Glomerular visceral epithelial cell (primary cell): ENCODE measurements around the gene WIF1.

Source experiments
- DNase-seq: peaks from one replicate; pipeline ENCODE4 v3.0.0-alpha.2; 2016; ENCODE audit errors: extremely low spot score

The WIF1 gene

GRCh38 chr12:65121956-65122469 lies 908 bp upstream of the WIF1 start:
- no peak for DNase-seq

GRCh38 chr12:65119063-65119462 lies 2.0 kb downstream of the WIF1 start:
- DNase-seq: no peak

GRCh38 chr12:65113621-65114035 lies 7.5 kb downstream of the WIF1 start:
- DNase-seq: no peak

- peak; percentile 3 for DNase-seq
Measured at GRCh38 chr12:65106948-65107347, 14.2 kb downstream of the WIF1 start.

GRCh38 chr12:65100140-65100539 lies 21.0 kb downstream of the WIF1 start:
- DNase-seq: no peak

- DNase-seq: no peak
Measured at GRCh38 chr12:65099182-65099581, 21.9 kb downstream of the WIF1 start.

GRCh38 chr12:65098364-65098763 lies 22.7 kb downstream of the WIF1 start:
- no peak for DNase-seq

- no peak for DNase-seq
Measured at GRCh38 chr12:65094722-65095121, 26.4 kb downstream of the WIF1 start.

- no peak for DNase-seq
Measured at GRCh38 chr12:65093606-65094005, 27.5 kb downstream of the WIF1 start.

- no peak for DNase-seq
Measured at GRCh38 chr12:65090461-65090860, 30.6 kb downstream of the WIF1 start.

GRCh38 chr12:65086236-65086635 lies 34.9 kb downstream of the WIF1 start:
- DNase-seq: no peak

- DNase-seq: no peak
Measured at GRCh38 chr12:65084579-65084978, 36.5 kb downstream of the WIF1 start.

GRCh38 chr12:65083581-65083980 lies 37.5 kb downstream of the WIF1 start:
- no peak for DNase-seq

- DNase-seq: no peak
Measured at GRCh38 chr12:65082406-65082805, 38.7 kb downstream of the WIF1 start.

GRCh38 chr12:65081496-65081895 lies 39.6 kb downstream of the WIF1 start:
- no peak for DNase-seq

- no peak for DNase-seq
Measured at GRCh38 chr12:65074932-65075331, 46.2 kb downstream of the WIF1 start.

GRCh38 chr12:65069336-65069735 lies 51.8 kb downstream of the WIF1 start:
- DNase-seq: no peak

GRCh38 chr12:65067383-65067782 lies 53.7 kb downstream of the WIF1 start:
- DNase-seq: no peak

GRCh38 chr12:65055859-65056258 lies 65.2 kb downstream of the WIF1 start:
- DNase-seq: no peak

- DNase-seq: no peak
Measured at GRCh38 chr12:65051218-65051617, 69.9 kb downstream of the WIF1 start.

GRCh38 chr12:65045269-65045668 lies 75.8 kb downstream of the WIF1 start:
- no peak for DNase-seq

- DNase-seq: no peak
Measured at GRCh38 chr12:65039301-65039700, 81.8 kb downstream of the WIF1 start.

GRCh38 chr12:65025136-65025535 lies 96.0 kb downstream of the WIF1 start:
- no peak for DNase-seq

- DNase-seq: no peak
Measured at GRCh38 chr12:65023485-65023884, 97.6 kb downstream of the WIF1 start.

GRCh38 chr12:65022960-65023359 lies 98.1 kb downstream of the WIF1 start:
- DNase-seq: no peak
